WTC11 (cell line): ENCODE measurements around the gene CIRBP. TPM values are rescaled to one million over a fixed set of nuclear protein-coding genes. Genes with fewer than 3 reads are reported as not detected.

Experiments used
- ATAC-seq: fragments of 200-7000 bp; cut with Tn5 transposase; 2 replicates; pipeline ENCODE4 v1.10.0; 2021; ENCODE audit warnings: mild to moderate bottlenecking, moderate library complexity
- CTCF ChIA-PET: fragments of 300-600 bp; sonication (Branson Sonifier 250); formaldehyde crosslinking; loops from one replicate; lab custom pipeline; 2021; ENCODE audit warnings: antibody characterized with exemption; lab: Charles Lee
- POLR2A ChIA-PET: fragments of 350-600 bp; sonication (Branson Sonifier 250); formaldehyde crosslinking; loops from one replicate; lab custom pipeline; 2021; ENCODE audit warnings: antibody characterized with exemption; lab: Charles Lee
- DNase-seq: peaks from one replicate; pipeline ENCODE4 v3.0.0; 2021; ENCODE audit warnings: low spot score
- H3K27ac Mint-ChIP-seq: 2 replicates; pipeline ENCODE4 v1.8.0; 2021; ENCODE audit warnings: mixed read lengths
- H3K27me3 Mint-ChIP-seq: 2 replicates; pipeline ENCODE4 v1.8.0; 2021; ENCODE audit warnings: low read depth, mild to moderate bottlenecking, moderate library complexity, mixed read lengths
- H3K36me3 Mint-ChIP-seq: 2 replicates; pipeline ENCODE4 v1.8.0; 2021; ENCODE audit warnings: mixed read lengths
- H3K4me1 Mint-ChIP-seq: 2 replicates; pipeline ENCODE4 v1.8.0; 2022; ENCODE audit warnings: mixed read lengths
- H3K4me3 Mint-ChIP-seq: 2 replicates; pipeline ENCODE4 v1.8.0; 2021; ENCODE audit warnings: mild to moderate bottlenecking, moderate library complexity, mixed read lengths
- H3K9me3 Mint-ChIP-seq: 2 replicates; pipeline ENCODE4 v1.8.0; 2021; ENCODE audit warnings: mixed read lengths
- ATF6 ChIP-seq: sonication (generic); formaldehyde crosslinking; IDR thresholded peaks from 2 replicates; pipeline ENCODE4 v1.8.1; 2023; ENCODE audit warnings: mild to moderate bottlenecking, missing genetic modification reagents
- ERG ChIP-seq: fragments of 250-450 bp; sonication (Bioruptor Pico); IDR thresholded peaks from 2 replicates; pipeline ENCODE4 v1.8.0; 2021; ENCODE audit warnings: mild to moderate bottlenecking
- FOXK1 ChIP-seq: sonication (generic); formaldehyde crosslinking; IDR thresholded peaks from 2 replicates; pipeline ENCODE4 v1.8.0; 2022; ENCODE audit warnings: mild to moderate bottlenecking, moderate library complexity, missing genetic modification reagents
- GRHL2 ChIP-seq: fragments of 250-450 bp; sonication (Bioruptor Pico); IDR thresholded peaks from 2 replicates; pipeline ENCODE4 v1.8.0; 2022; ENCODE audit warnings: mild to moderate bottlenecking, moderate library complexity; ENCODE audit not compliant: insufficient replicate concordance, severe bottlenecking
- IRF2 ChIP-seq: sonication (generic); formaldehyde crosslinking; IDR thresholded peaks from 2 replicates; pipeline ENCODE4 v1.8.0; 2022; ENCODE audit warnings: low read depth, missing genetic modification reagents, borderline replicate concordance
- MLX ChIP-seq: sonication (generic); formaldehyde crosslinking; IDR thresholded peaks from 2 replicates; pipeline ENCODE4 v1.8.1; 2023; ENCODE audit warnings: mild to moderate bottlenecking, missing genetic modification reagents, moderate library complexity
- NFATC4 ChIP-seq: fragments of 250-450 bp; sonication (Bioruptor Pico); IDR thresholded peaks from 2 replicates; pipeline ENCODE4 v1.9.0; 2021; ENCODE audit warnings: mild to moderate bottlenecking
- SMAD4 ChIP-seq: sonication (generic); formaldehyde crosslinking; IDR thresholded peaks from 2 replicates; pipeline ENCODE4 v1.8.0; 2022; ENCODE audit warnings: mild to moderate bottlenecking, missing genetic modification reagents
- TP53 ChIP-seq: sonication (generic); formaldehyde crosslinking; IDR thresholded peaks from 2 replicates; pipeline ENCODE4 v1.8.1; 2023; ENCODE audit warnings: mild to moderate bottlenecking, missing genetic modification reagents
- ZNF121 ChIP-seq: sonication (generic); formaldehyde crosslinking; IDR thresholded peaks from 2 replicates; pipeline ENCODE4 v1.8.0; 2023; ENCODE audit warnings: missing genetic modification reagents
- ZNF532 ChIP-seq: fragments of 250-450 bp; sonication (Bioruptor Pico); IDR thresholded peaks from 2 replicates; pipeline ENCODE4 v1.9.0; 2021; ENCODE audit warnings: mild to moderate bottlenecking, borderline replicate concordance
- ZNF671 ChIP-seq: fragments of 250-450 bp; sonication (Bioruptor Pico); IDR thresholded peaks from 2 replicates; pipeline ENCODE4 v1.8.0; 2021; ENCODE audit warnings: mild to moderate bottlenecking
- total RNA-seq: library from RNA; stranded (reverse); gene quantifications from 3 replicates; pipeline ENCODE4 v1.2.3, GENCODE V29; 2021

The CIRBP gene
- total RNA-seq, 1 experiment from 2014 or later = 298 TPM

GRCh38 chr19:1270213-1270853 is 1.2 kb downstream of the CIRBP start:
- ChIA-PET CTCF (no interaction called here), POLR2A (interaction anchor here (1.7 kb wide), 1 partner anchor 19 kb away, joined by 7 read pairs; no protein-coding TSS in a partner anchor)
- Mint-ChIP-seq H3K4me1 (peaks cover 56% of the 10 kb centered on the region), H3K4me3 (peak overlapping the region; percentile 79), H3K9me3 (no peaks in the 10 kb centered on the region), H3K36me3 (peaks cover 42% of the 10 kb centered on the region), H3K27ac (peak overlapping the region; percentile 97), H3K27me3 (peaks cover 7% of the 10 kb centered on the region)
- ATAC-seq = no peak
- peak; percentile 65; the same call in 1 of the 2 replicates for TF ChIP-seq ZNF121 (CRISPR knock-in tag)
- TF ChIP-seq ZNF671 (CRISPR knock-in tag) = peak; percentile 8; the same call in 1 of the 2 replicates
- no peak for TF ChIP-seq TP53 (CRISPR knock-in tag)
- peak; percentile 41; the same call in 1 of the 2 replicates for TF ChIP-seq NFATC4
- 0 out of 2 replicates have a peak, but pooled peaks have one; percentile 72 for TF ChIP-seq ZNF532 (CRISPR knock-in tag)
- TF ChIP-seq FOXK1 = no peak
- DNase-seq = no peak

DNA sequence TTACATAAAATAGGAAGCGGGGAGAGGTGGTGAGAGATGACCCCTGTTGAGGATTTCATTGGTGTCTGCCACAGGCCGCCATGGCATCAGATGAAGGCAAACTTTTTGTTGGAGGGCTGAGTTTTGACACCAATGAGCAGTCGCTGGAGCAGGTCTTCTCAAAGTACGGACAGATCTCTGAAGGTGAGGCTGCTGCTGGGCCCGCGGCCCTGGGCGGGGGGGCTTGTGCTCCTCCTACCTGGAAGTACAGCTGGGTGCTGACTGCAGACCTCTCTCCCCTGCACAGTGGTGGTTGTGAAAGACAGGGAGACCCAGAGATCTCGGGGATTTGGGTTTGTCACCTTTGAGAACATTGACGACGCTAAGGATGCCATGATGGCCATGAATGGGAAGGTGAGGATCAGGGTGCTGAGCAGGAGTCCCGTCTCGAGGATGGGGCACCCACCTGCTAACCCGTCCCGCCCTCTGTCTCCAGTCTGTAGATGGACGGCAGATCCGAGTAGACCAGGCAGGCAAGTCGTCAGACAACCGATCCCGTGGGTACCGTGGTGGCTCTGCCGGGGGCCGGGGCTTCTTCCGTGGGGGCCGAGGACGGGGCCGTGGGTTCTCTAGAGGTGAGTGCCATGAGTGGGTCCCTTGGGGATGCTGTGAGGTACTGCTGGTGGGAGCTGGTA is 1.9 kb downstream of the CIRBP start:
- ChIA-PET CTCF (no interaction called here), POLR2A (interaction anchor here (0.5 kb wide), 1 partner anchor 15 kb away, joined by 3 read pairs; no protein-coding TSS in a partner anchor)
- DNase-seq (no peak), ATAC-seq (no peak)
- H3K27ac Mint-ChIP-seq = peak overlapping the region; percentile 65; the same call in 1 of the 2 replicates
- H3K36me3 Mint-ChIP-seq = peaks cover 42% of the 10 kb centered on the region
- 0 out of 2 replicates have a peak, but pooled peaks have one; percentile 14 for TF ChIP-seq ERG (CRISPR knock-in tag)
- TF ChIP-seq IRF2 (CRISPR knock-in tag) = no peak
- TF ChIP-seq ZNF532 (CRISPR knock-in tag) = 0 out of 2 replicates have a peak, but pooled peaks have one; percentile 1
- no peak for TF ChIP-seq ATF6 (CRISPR knock-in tag)
- TF ChIP-seq MLX (CRISPR knock-in tag) = no peak
- no peak for TF ChIP-seq GRHL2 (CRISPR knock-in tag)
- no peak for TF ChIP-seq SMAD4
- H3K4me1 Mint-ChIP-seq = peaks cover 52% of the 10 kb centered on the region
- H3K4me3 Mint-ChIP-seq = peak overlapping the region; percentile 79
- no peaks in the 10 kb centered on the region for H3K9me3 Mint-ChIP-seq
- H3K27me3 Mint-ChIP-seq = peaks cover 7% of the 10 kb centered on the region
